Effector memory CD8-positive, alpha-beta T cell (primary cell): Measurements from ENCODE around the gene SMYD2.
"Not testable (repeated sequence)": the region's sequence is repeated elsewhere in the genome, so short reads cannot be mapped to it uniquely, and the experiment has no call there.

Experiments
- ATAC-seq: fragments of 150-1000 bp; cut with Tn5 transposase; replicated peaks from 2 replicates; pipeline ENCODE4 v1.10.0; 2021; ENCODE audit warnings: mild to moderate bottlenecking, moderate library complexity
- DNase-seq, 3 experiments: peaks; one replicate each; pipeline ENCODE4 v3.0.0; 2021
- H3K27ac Mint-ChIP-seq, 2 donors: one replicate each; pipeline ENCODE4 v1.8.0; 2022; ENCODE audit warnings: mild to moderate bottlenecking in 2 of 2, mixed read lengths in 2 of 2, moderate library complexity in 2 of 2
- H3K27me3 Mint-ChIP-seq, 2 donors: one replicate each; pipeline ENCODE4 v1.8.0; 2022; ENCODE audit warnings: mixed read lengths in 2 of 2
- H3K36me3 Mint-ChIP-seq: one replicate; pipeline ENCODE4 v1.8.0; 2022; ENCODE audit warnings: mild to moderate bottlenecking, moderate library complexity, mixed read lengths; ENCODE audit not compliant: insufficient read depth
- H3K4me1 Mint-ChIP-seq, 2 donors: one replicate each; pipeline ENCODE4 v1.8.0; 2022; ENCODE audit warnings: low read depth in 2 of 2, mixed read lengths in 2 of 2
- H3K4me3 Mint-ChIP-seq, 2 donors: one replicate each; pipeline ENCODE4 v1.8.0; 2022; ENCODE audit warnings: mild to moderate bottlenecking in 2 of 2, mixed read lengths in 2 of 2, moderate library complexity in 2 of 2
- H3K9me3 Mint-ChIP-seq, 2 donors: one replicate each; pipeline ENCODE4 v1.8.0; 2022; ENCODE audit warnings: mixed read lengths in 2 of 2

The SMYD2 gene

GRCh38 chr1:214259353-214259977 lies 21.5 kb upstream of the SMYD2 start:
- Mint-ChIP-seq H3K9me3 (no peaks in the 10 kb centered on the region), H3K27me3 (peaks cover 73 to 80% of the 10 kb centered on the region in 2 donors), H3K36me3 (no peaks in the 10 kb centered on the region), H3K4me1 (peaks cover 4 to 5% of the 10 kb centered on the region in 2 donors), H3K27ac (no peak overlapping the region), H3K4me3 (no peak overlapping the region)
- no peak for DNase-seq
- ATAC-seq = no peak

DNA sequence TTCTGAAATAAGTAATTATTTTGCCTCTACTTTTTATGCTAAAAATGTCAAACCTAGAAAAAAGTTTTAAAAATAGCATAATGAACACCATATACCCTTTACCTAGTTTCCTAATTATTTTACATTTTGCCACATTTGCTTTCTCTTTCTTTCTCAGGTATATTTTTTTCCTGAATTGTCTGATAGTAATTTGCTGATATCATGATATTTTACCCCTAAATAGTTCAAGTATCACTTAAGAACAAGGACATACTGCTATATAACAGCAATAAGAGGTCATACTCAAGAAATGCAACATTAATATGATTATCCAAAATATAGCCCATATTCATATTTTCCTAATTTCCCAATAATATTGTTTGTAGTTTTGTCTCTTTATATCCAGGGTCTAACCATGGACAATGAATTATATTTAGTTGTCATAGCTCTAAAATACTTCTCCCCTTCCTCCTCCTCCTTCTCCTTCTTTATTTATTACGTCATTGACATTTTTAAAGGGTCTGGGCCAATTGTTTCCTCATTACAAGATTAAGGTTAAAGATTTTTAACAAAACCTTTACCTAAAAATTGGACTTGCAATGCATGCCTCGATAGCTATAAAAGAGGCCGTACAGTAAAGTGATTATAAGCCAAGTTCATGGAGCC lies 20.3 kb upstream of the SMYD2 start:
- H3K9me3 Mint-ChIP-seq = no peaks in the 10 kb centered on the region
- peaks cover 4 to 5% of the 10 kb centered on the region in 2 donors for H3K4me1 Mint-ChIP-seq
- no peak overlapping the region for H3K27ac Mint-ChIP-seq
- no peaks in the 10 kb centered on the region for H3K36me3 Mint-ChIP-seq
- H3K27me3 Mint-ChIP-seq = peaks cover 75 to 78% of the 10 kb centered on the region in 2 donors
- DNase-seq (no peak), ATAC-seq (no peak)
- H3K4me3 Mint-ChIP-seq = no peak overlapping the region

DNA sequence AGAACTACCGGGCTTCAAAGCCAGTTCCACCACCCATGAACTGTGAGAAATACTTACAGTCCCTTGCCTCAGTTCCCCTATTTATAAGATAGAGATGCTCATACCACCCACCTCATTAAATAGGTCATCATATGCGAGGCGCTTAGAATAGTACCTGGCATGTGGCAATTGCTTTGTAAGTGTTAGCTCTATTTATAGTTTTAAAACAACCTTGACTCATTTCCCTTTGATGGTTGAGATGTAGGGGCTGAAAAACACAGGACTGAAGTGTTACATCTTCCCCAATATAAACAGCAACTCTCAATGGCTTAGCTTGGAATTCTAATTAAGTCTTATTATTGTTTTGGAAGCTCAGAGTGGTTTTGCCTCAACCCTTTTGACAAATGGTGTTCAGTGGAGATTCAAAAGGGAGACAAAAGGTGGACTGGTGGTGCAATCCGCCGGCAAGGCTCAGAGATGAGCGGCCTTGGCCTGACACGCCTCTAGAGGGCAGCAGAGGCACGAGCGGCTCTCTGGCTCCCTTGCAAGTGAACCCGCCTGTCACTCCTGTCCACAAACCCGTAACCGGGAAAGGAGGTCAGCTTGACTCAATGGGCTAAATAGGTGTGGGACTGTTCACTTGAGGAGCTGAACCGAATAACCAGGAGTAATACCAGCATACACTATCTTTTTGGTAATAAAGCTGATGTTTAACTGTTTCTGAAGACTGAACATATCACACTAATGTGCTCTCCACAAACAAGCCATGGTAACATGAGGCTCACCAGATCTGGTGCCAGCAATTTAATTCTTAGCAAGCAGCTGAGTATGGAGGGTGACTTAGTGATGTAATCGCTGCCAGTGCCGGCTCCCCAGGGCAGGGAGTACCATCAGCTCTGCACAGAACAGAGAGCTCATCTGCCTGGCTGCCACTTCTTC lies 19.5 kb upstream of the SMYD2 start:
- Mint-ChIP-seq H3K27me3 (peaks cover 78 to 82% of the 10 kb centered on the region in 2 donors), H3K4me1 (peaks cover 4 to 5% of the 10 kb centered on the region in 2 donors), H3K36me3 (no peaks in the 10 kb centered on the region), H3K27ac (no peak overlapping the region), H3K9me3 (no peaks in the 10 kb centered on the region), H3K4me3 (no peak overlapping the region)
- ATAC-seq = peak; percentile 98
- peak; percentile 79 to 84 (median 80) for DNase-seq

GRCh38 chr1:214264196-214264595 lies 16.8 kb upstream of the SMYD2 start:
- H3K27me3 Mint-ChIP-seq = peaks cover 58% of the 10 kb centered on the region in 2 donors

DNA sequence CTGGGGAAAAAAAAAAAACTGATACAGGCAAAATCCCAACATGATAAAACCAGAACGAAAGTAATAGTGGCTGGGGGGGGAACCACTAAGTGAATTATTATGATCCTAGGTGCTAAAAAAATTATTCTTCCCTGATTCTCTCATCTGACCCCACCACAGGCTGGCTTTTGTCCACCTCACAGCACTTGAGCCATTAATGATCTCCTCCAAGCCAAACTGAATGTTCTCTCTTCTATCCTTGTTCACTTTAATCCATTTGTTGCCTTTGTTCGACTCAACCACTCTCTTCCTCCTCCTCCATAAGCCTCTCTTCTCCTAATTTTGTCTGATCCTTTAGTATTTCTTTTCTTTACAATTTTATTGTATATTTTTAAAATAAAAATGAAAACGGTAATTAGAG lies 16.0 kb upstream of the SMYD2 start:
- Mint-ChIP-seq H3K27me3 (peaks cover 58% of the 10 kb centered on the region in 2 donors), H3K9me3 (no peaks in the 10 kb centered on the region)
- ATAC-seq = no peak

More at GRCh38 chr1:214264196-214264595, 16.8 kb upstream of the SMYD2 start:
- Mint-ChIP-seq H3K9me3 (no peaks in the 10 kb centered on the region), H3K4me3 (no peak overlapping the region), H3K27ac (no peak overlapping the region), H3K4me1 (peaks cover 4% of the 10 kb centered on the region in 2 donors), H3K36me3 (no peaks in the 10 kb centered on the region)
- no peak for DNase-seq
- no peak for ATAC-seq

GRCh38 chr1:214270097-214270650 lies 10.8 kb upstream of the SMYD2 start:
- H3K9me3 Mint-ChIP-seq = no peaks in the 10 kb centered on the region
- no peaks in the 10 kb centered on the region for H3K36me3 Mint-ChIP-seq
- peaks cover 0 to 7% of the 10 kb centered on the region in 2 donors for H3K4me1 Mint-ChIP-seq
- H3K4me3 Mint-ChIP-seq = no peak overlapping the region
- ATAC-seq (no peak), DNase-seq (no peak)
- no peak overlapping the region for H3K27ac Mint-ChIP-seq
- peaks cover 20 to 26% of the 10 kb centered on the region in 2 donors for H3K27me3 Mint-ChIP-seq

More for the DNA sequence above, 16.0 kb upstream of the SMYD2 start:
- no peaks in the 10 kb centered on the region for H3K36me3 Mint-ChIP-seq
- no peak for DNase-seq
- H3K4me3 Mint-ChIP-seq = no peak overlapping the region
- H3K4me1 Mint-ChIP-seq = peaks cover 4% of the 10 kb centered on the region in 2 donors
- H3K27ac Mint-ChIP-seq = no peak overlapping the region

DNA sequence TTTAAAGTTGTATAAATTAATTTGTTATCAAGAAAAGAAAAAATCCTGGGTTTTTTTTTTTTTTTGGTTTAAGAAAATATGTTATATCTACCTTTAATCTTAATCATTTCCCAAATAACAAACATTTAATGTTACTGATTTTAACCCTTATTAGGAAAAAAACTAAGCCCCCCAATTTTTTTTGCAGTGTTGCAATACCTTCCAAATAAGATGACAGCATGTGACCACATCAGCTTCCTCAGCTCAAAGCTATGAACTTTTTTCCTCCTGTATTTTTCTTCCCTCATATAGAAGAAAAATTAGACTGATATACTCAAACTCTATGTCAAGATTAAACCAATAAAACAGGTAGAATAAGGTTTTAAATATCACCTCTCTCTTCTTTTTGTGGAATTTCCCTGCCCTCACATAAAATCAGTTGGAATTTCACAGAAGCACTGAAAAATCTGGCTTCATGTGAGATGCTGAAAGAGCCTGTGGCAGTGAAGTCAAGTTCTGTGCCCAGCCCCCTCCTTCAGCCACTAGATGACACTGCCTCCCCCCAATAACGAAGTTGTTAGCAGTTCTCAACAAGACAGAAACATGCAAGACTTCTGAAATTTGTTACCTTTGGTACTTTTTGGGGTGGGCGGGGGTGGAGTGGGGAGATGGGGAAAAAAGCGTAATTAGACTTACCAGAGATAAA lies 9.6 kb upstream of the SMYD2 start:
- Mint-ChIP-seq H3K36me3 (no peaks in the 10 kb centered on the region), H3K9me3 (no peaks in the 10 kb centered on the region), H3K27me3 (peaks cover 12 to 17% of the 10 kb centered on the region in 2 donors), H3K27ac (no peak overlapping the region), H3K4me1 (peaks cover 0 to 7% of the 10 kb centered on the region in 2 donors), H3K4me3 (no peak overlapping the region)
- no peak for ATAC-seq
- no peak for DNase-seq

GRCh38 chr1:214271995-214272731 lies 8.8 kb upstream of the SMYD2 start:
- no peak overlapping the region for H3K27ac Mint-ChIP-seq
- no peaks in the 10 kb centered on the region for H3K9me3 Mint-ChIP-seq
- H3K36me3 Mint-ChIP-seq = no peaks in the 10 kb centered on the region
- no peak for DNase-seq
- peaks cover 12 to 17% of the 10 kb centered on the region in 2 donors for H3K27me3 Mint-ChIP-seq
- peaks cover 0 to 12% of the 10 kb centered on the region in 2 donors for H3K4me1 Mint-ChIP-seq
- ATAC-seq = no peak
- no peak overlapping the region for H3K4me3 Mint-ChIP-seq

DNA sequence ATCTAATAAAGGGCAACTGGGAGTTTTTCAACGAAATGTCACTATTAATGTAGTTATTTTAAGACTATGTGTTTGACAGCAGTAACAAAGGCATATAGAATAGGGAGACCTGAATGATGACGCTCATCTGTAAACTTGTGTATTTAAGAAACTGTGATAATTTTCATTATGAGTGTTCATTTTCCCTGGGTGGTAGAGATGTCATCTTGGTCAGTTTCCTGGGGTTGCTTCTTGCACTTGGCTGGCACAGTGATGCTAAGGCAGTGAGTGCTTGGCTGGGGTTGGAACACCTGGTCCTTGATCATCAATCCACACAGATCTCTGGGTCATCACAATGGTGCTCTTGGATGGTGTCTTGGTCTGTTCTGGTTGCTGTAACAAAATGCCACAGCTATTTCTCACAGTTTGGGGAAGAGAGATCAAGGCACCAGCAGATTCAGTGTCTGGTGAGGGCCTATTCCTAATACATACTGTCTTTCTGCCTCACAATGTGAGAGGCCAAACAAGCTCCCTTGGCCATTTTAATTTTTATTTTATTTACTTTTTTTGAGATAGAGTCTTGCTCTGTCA lies 7.9 kb upstream of the SMYD2 start:
- H3K4me1 Mint-ChIP-seq = peaks cover 0 to 13% of the 10 kb centered on the region in 2 donors
- no peaks in the 10 kb centered on the region for H3K36me3 Mint-ChIP-seq
- no peak overlapping the region for H3K4me3 Mint-ChIP-seq
- peaks cover 12 to 17% of the 10 kb centered on the region in 2 donors for H3K27me3 Mint-ChIP-seq
- no peak for DNase-seq
- no peaks in the 10 kb centered on the region for H3K9me3 Mint-ChIP-seq
- no peak overlapping the region for H3K27ac Mint-ChIP-seq
- no peak for ATAC-seq

GRCh38 chr1:214275700-214276099 lies 5.3 kb upstream of the SMYD2 start:
- not testable (repeated sequence) for DNase-seq, H3K27me3 Mint-ChIP-seq, H3K4me3 Mint-ChIP-seq, ATAC-seq, H3K36me3 Mint-ChIP-seq, H3K9me3 Mint-ChIP-seq, H3K27ac Mint-ChIP-seq
- H3K4me1 Mint-ChIP-seq = peaks cover 12 to 29% of the 10 kb centered on the region in 2 donors

- peak overlapping the region; percentile 27 to 63 for H3K27ac Mint-ChIP-seq
These were observed 4.2 kb upstream of the SMYD2 start for GRCh38 chr1:214276786-214277185.

More at GRCh38 chr1:214276786-214277185, 4.2 kb upstream of the SMYD2 start:
- Mint-ChIP-seq H3K4me1 (peaks cover 14 to 31% of the 10 kb centered on the region in 2 donors), H3K4me3 (no peak overlapping the region), H3K27me3 (no peaks in the 10 kb centered on the region), H3K36me3 (peaks cover 5% of the 10 kb centered on the region), H3K9me3 (no peaks in the 10 kb centered on the region)
- no peak for ATAC-seq
- DNase-seq = no peak
